Measurements from ENCODE around the gene MYO9A.

The MYO9A gene

GRCh38 chr15:71957026-71957425 is 160.9 kb downstream of the MYO9A start:
- DNase-seq (ENCODE audit: low spot score): no peak

- DNase-seq (ENCODE audit: low spot score): no peak
Measured at GRCh38 chr15:71951134-71951533, 166.8 kb downstream of the MYO9A start.

- DNase-seq (ENCODE audit: low spot score): no peak
Measured at GRCh38 chr15:71945012-71945411, 172.9 kb downstream of the MYO9A start.

- DNase-seq (ENCODE audit: low spot score): no peak
Measured at GRCh38 chr15:71943806-71944205, 174.1 kb downstream of the MYO9A start.

- no peak for DNase-seq (ENCODE audit: low spot score)
Measured at GRCh38 chr15:71939981-71940588, 177.9 kb downstream of the MYO9A start.

GRCh38 chr15:71937650-71938311 is 180.2 kb downstream of the MYO9A start:
- DNase-seq (ENCODE audit: low spot score): no peak

- no peak for DNase-seq (ENCODE audit: low spot score)
Measured at GRCh38 chr15:71934446-71934845, 183.5 kb downstream of the MYO9A start.

- DNase-seq (ENCODE audit: low spot score): no peak
Measured at GRCh38 chr15:71932689-71933088, 185.3 kb downstream of the MYO9A start.

GRCh38 chr15:71931261-71931660 is 186.7 kb downstream of the MYO9A start:
- DNase-seq (ENCODE audit: low spot score): no peak

GRCh38 chr15:71925145-71925544 is 192.8 kb downstream of the MYO9A start:
- no peak for DNase-seq (ENCODE audit: low spot score)

- no peak for DNase-seq (ENCODE audit: low spot score)
Measured at GRCh38 chr15:71921191-71921590, 196.8 kb downstream of the MYO9A start.

GRCh38 chr15:71920573-71920972 is 197.4 kb downstream of the MYO9A start:
- DNase-seq (ENCODE audit: low spot score): no peak

GRCh38 chr15:71916834-71917233 is 201.1 kb downstream of the MYO9A start:
- DNase-seq (ENCODE audit: low spot score): no peak

- DNase-seq (ENCODE audit: low spot score): no peak
Measured at GRCh38 chr15:71914092-71914491, 203.9 kb downstream of the MYO9A start.

- no peak for DNase-seq (ENCODE audit: low spot score)
Measured at GRCh38 chr15:71899674-71900073, 218.3 kb downstream of the MYO9A start.

- no peak for DNase-seq (ENCODE audit: low spot score)
Measured at GRCh38 chr15:71893691-71894090, 224.3 kb downstream of the MYO9A start.

GRCh38 chr15:71892335-71892734 is 225.6 kb downstream of the MYO9A start:
- no peak for DNase-seq (ENCODE audit: low spot score)

GRCh38 chr15:71891026-71891425 is 226.9 kb downstream of the MYO9A start:
- DNase-seq (ENCODE audit: low spot score): no peak

- no peak for DNase-seq (ENCODE audit: low spot score)
Measured at GRCh38 chr15:71889947-71890346, 228.0 kb downstream of the MYO9A start.

GRCh38 chr15:71889385-71889784 is 228.6 kb downstream of the MYO9A start:
- no peak for DNase-seq (ENCODE audit: low spot score)

GRCh38 chr15:71888797-71889196 is 229.2 kb downstream of the MYO9A start:
- DNase-seq (ENCODE audit: low spot score): no peak

GRCh38 chr15:71885390-71885789 is 232.6 kb downstream of the MYO9A start:
- DNase-seq (ENCODE audit: low spot score): no peak

GRCh38 chr15:71883447-71883846 is 234.5 kb downstream of the MYO9A start:
- no peak for DNase-seq (ENCODE audit: low spot score)

GRCh38 chr15:71880276-71880675 is 237.7 kb downstream of the MYO9A start:
- no peak for DNase-seq (ENCODE audit: low spot score)
